SK-N-SH treated with all-trans-retinoic acid at 6 μM for 48 hours (cell line): ENCODE results near the gene FOXQ1.

Experiments used
- CREB5 ChIP-seq: fragments of 250-450 bp; sonication (Bioruptor Pico); IDR thresholded peaks from 2 replicates; pipeline ENCODE4 v1.5.1; 2020; ENCODE audit warnings: low read depth, mild to moderate bottlenecking, moderate library complexity
- CSRNP3 ChIP-seq: fragments of 250-450 bp; sonication (Bioruptor Pico); IDR thresholded peaks from 2 replicates; pipeline ENCODE4 v1.5.1; 2021; ENCODE audit warnings: mild to moderate bottlenecking, moderate library complexity
- ESRRG ChIP-seq: fragments of 250-450 bp; sonication (Bioruptor Pico); IDR thresholded peaks from 2 replicates; pipeline ENCODE4 v1.6.1; 2021; ENCODE audit warnings: mild to moderate bottlenecking
- GLIS3 ChIP-seq: fragments of 250-450 bp; sonication (Bioruptor Pico); IDR thresholded peaks from 2 replicates; pipeline ENCODE4 v1.5.0; 2020; ENCODE audit warnings: mild to moderate bottlenecking, moderate library complexity
- ISL1 ChIP-seq: fragments of 250-450 bp; sonication (Bioruptor Pico); IDR thresholded peaks from 2 replicates; pipeline ENCODE4 v2.1.2; 2022; ENCODE audit warnings: mild to moderate bottlenecking, moderate library complexity
- OSR1 ChIP-seq: fragments of 250-450 bp; sonication (Bioruptor Pico); IDR thresholded peaks from 2 replicates; pipeline ENCODE4 v1.8.0; 2022; ENCODE audit warnings: moderate library complexity, mild to moderate bottlenecking, inconsistent platforms
- PATZ1 ChIP-seq: fragments of 250-450 bp; sonication (Bioruptor Pico); IDR thresholded peaks from 2 replicates; pipeline ENCODE4 v1.8.0; 2020; ENCODE audit warnings: mild to moderate bottlenecking, moderate library complexity, borderline replicate concordance
- POU6F1 ChIP-seq: fragments of 250-450 bp; sonication (Bioruptor Pico); IDR thresholded peaks from 2 replicates; pipeline ENCODE4 v1.8.0; 2021; ENCODE audit warnings: low read depth, mild to moderate bottlenecking, moderate library complexity, borderline replicate concordance
- RARB ChIP-seq: fragments of 250-450 bp; sonication (Bioruptor Pico); IDR thresholded peaks from 2 replicates; pipeline ENCODE4 v1.8.0; 2021; ENCODE audit warnings: mild to moderate bottlenecking, moderate library complexity
- ZC3H10 ChIP-seq: fragments of 250-450 bp; sonication (Bioruptor Pico); IDR thresholded peaks from 2 replicates; pipeline ENCODE4 v1.5.1; 2021; ENCODE audit warnings: mild to moderate bottlenecking, moderate library complexity
- ZFP3 ChIP-seq: fragments of 250-450 bp; sonication (Bioruptor Pico); IDR thresholded peaks from 2 replicates; pipeline ENCODE4 v1.5.0; 2020; ENCODE audit warnings: mild to moderate bottlenecking, moderate library complexity
- ZFP30 ChIP-seq: fragments of 450-650 bp; formaldehyde crosslinking; IDR thresholded peaks from 2 replicates; pipeline ENCODE4 v1.5.0; 2022; ENCODE audit warnings: mild to moderate bottlenecking, moderate library complexity
- ZNF565 ChIP-seq: fragments of 450-650 bp; formaldehyde crosslinking; conservative IDR thresholded peaks from 2 replicates; pipeline ENCODE4 v1.5.0; 2020; ENCODE audit warnings: low read depth, mild to moderate bottlenecking, moderate library complexity

GRCh38 chr6:1326535-1327121 lies 14.7 kb downstream of the FOXQ1 start:
- TF ChIP-seq CSRNP3 (CRISPR knock-in tag): no peak
- TF ChIP-seq ZC3H10 (CRISPR knock-in tag): no peak
- no peak for TF ChIP-seq ZNF565 (CRISPR knock-in tag)
- TF ChIP-seq ZFP3 (CRISPR knock-in tag): no peak
- no peak for TF ChIP-seq RARB
- no peak for TF ChIP-seq PATZ1
- TF ChIP-seq OSR1 (CRISPR knock-in tag): no peak
- no peak for TF ChIP-seq ZFP30 (CRISPR knock-in tag)
- TF ChIP-seq POU6F1 (CRISPR knock-in tag): no peak
- TF ChIP-seq ESRRG (CRISPR knock-in tag): no peak
- TF ChIP-seq GLIS3: no peak
- TF ChIP-seq CREB5 (CRISPR knock-in tag): no peak
- no peak for TF ChIP-seq ISL1 (CRISPR knock-in tag)
